AG09309 (cell line): ENCODE measurements around the gene LRRK1.

Experiments used
- DNase-seq: peaks from one replicate; pipeline ENCODE4 v3.0.0-alpha.2; 2010; ENCODE audit warnings: low read depth
- H3K4me3 ChIP-seq: 2 replicates; pipeline ENCODE4 v1.5.1; 2011; ENCODE audit warnings: mild to moderate bottlenecking, low read depth, low read length, moderate library complexity; ENCODE audit not compliant: control insufficient read depth
- TF ChIP-seq, protein P1 (sequence below): IDR thresholded peaks from 2 replicates; pipeline ENCODE4 v1.5.1; 2011; ENCODE audit warnings: mild to moderate bottlenecking, low read depth, low read length, inconsistent platforms; ENCODE audit not compliant: insufficient read depth, control insufficient read depth; ENCODE audit errors: missing control alignments

LRRK1 gene

DNA sequence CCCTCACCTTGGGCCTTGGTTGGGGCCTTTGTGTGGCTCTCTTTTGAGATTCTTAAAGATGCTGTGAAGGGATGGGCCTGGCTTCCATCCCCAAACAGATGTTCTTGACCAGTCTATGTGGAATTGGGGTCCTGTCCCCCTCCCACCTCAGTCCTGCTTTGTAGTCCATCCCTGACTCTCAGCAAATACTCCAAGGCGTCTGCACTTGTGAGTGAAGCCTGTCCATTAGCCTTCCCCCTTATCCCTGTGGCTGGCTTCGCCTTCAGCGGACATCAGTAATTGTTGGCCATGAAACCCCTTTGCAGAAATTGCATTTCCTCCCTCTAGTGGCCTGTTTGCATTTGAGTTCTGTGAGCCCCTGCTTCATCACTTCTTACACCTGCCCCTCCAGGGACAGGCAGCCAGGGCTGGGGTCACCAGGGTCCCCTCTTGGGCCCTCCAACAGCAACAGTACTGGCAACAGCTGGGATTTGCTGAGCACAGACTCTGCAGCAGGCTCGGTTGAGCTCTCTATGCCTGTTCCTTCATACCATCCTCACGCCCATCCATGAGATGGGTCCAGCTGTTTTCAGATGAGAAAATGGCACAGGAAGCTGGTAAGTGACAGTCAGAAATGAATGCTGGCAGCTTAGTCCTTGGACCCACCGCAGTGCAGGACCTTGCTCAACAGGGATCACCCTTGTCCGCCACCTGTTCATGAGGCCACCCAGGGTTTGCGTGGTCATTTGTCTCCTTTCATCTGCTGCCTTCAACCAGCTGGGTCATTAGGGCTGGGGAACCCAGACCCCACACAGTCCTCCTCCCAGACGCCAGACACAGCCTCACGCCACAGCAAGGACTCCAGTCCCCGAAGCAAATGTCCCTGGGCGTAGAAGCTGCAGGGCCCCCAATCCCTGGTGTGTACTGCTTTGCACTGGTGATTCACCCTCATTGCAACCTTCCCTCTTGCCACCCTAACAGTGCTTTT, 8.9 kb upstream of the LRRK1 start:
- H3K4me3 ChIP-seq = no peak overlapping the region
- TF ChIP-seq, protein P1, sequence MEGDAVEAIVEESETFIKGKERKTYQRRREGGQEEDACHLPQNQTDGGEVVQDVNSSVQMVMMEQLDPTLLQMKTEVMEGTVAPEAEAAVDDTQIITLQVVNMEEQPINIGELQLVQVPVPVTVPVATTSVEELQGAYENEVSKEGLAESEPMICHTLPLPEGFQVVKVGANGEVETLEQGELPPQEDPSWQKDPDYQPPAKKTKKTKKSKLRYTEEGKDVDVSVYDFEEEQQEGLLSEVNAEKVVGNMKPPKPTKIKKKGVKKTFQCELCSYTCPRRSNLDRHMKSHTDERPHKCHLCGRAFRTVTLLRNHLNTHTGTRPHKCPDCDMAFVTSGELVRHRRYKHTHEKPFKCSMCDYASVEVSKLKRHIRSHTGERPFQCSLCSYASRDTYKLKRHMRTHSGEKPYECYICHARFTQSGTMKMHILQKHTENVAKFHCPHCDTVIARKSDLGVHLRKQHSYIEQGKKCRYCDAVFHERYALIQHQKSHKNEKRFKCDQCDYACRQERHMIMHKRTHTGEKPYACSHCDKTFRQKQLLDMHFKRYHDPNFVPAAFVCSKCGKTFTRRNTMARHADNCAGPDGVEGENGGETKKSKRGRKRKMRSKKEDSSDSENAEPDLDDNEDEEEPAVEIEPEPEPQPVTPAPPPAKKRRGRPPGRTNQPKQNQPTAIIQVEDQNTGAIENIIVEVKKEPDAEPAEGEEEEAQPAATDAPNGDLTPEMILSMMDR = peak; percentile 44
- no peak for DNase-seq

DNA sequence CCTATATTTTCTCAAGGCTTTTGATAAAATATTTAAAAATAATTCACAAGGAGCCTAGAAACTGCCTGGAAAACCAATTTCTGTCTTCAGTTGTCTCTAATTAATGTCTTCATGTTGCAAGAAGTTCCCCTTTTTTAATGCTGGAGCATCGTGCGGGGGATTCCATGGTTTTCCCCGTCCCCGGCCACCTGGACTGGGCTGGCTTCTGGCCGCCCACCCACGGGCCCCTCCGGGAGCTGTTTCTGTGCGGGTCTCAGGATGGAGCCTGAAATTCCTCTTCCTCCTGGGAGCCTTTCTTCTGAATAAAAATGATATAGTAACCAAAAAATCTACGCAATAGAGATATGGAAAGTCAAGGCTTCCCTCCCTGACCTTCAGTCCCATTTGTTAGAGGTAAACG, 8.1 kb upstream of the LRRK1 start:
- DNase-seq = no peak
- TF ChIP-seq, protein P1 = no peak
- H3K4me3 ChIP-seq = no peak overlapping the region

DNA sequence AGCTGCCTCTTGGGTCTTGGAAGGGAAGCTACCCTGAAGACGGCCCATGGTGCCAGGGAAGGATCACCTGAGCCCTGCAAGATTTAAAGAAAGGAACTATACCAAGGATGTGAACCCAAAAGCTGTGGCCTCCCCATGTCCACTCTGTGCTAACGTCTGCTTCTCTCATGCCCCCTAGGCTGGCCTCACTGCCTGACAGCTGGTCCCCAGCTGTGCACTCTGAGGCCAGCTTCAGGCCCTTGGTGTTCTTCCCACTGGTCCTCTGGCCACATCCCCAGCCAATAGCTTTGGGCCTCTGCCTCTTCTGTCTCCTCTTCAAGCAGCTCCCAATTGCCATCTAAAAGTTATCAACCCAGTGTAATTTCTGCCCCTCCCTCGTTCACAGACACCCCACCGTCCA, 5.2 kb upstream of the LRRK1 start:
- no peak for DNase-seq
- TF ChIP-seq, protein P1 = no peak
- no peak overlapping the region for H3K4me3 ChIP-seq

DNA sequence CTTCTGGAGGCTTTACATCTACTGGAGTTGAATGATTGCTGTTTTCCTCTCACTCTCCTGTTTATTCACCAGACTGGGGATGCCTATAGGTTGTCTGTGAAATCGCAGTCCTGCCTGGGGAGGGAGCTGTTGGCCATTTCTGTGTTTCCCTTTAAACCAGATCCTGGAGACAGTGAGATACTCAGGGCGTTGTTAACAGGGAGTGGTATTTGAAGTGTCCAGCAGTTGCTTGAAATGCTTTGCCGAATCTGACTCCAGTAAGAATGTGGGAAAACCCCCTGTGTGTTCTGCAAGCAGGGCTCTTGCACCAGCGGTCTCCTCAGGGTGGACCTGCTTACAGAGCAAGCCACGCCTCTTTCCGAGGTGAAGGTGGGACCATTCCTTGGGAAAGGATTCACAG, 4.3 kb upstream of the LRRK1 start:
- H3K4me3 ChIP-seq = no peak overlapping the region
- TF ChIP-seq, protein P1 = peak; percentile 28
- DNase-seq = no peak

DNA sequence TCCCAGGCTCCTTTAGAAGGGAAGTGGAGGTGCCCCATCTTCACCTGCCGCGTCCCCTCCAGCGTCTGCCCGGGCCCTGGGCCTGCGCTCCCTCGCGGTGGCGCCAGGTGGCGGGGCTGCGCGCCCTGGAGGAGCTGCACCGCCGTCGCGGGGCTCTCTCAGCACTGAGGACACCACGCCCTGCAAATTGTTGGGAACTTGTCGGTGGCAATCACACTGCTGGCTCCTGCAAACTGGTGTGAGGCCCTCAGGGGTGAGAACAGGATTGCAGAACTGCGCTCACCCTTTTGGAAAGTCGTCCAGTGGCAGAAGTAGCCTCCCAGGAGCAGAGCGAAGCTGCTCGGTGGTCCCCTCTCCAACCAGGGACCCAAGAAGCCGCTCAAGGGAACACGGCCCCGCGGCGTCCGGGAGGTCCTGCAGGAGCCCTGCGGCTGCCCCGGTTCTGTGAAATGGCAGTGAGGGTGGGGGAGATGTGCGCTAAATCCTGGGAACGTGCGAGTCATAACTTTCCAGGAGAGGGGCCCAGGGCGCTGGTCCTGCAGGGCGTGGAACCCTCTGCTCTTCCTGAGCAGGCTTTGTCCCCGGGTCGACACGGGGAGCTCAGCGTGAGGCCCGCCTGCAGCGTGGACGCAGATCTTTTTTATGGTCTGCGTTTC, 995 bp upstream of the LRRK1 start:
- DNase-seq = peak; percentile 13
- TF ChIP-seq, protein P1 = peak; percentile 72
- H3K4me3 ChIP-seq = peak overlapping the region; percentile 63

DNA sequence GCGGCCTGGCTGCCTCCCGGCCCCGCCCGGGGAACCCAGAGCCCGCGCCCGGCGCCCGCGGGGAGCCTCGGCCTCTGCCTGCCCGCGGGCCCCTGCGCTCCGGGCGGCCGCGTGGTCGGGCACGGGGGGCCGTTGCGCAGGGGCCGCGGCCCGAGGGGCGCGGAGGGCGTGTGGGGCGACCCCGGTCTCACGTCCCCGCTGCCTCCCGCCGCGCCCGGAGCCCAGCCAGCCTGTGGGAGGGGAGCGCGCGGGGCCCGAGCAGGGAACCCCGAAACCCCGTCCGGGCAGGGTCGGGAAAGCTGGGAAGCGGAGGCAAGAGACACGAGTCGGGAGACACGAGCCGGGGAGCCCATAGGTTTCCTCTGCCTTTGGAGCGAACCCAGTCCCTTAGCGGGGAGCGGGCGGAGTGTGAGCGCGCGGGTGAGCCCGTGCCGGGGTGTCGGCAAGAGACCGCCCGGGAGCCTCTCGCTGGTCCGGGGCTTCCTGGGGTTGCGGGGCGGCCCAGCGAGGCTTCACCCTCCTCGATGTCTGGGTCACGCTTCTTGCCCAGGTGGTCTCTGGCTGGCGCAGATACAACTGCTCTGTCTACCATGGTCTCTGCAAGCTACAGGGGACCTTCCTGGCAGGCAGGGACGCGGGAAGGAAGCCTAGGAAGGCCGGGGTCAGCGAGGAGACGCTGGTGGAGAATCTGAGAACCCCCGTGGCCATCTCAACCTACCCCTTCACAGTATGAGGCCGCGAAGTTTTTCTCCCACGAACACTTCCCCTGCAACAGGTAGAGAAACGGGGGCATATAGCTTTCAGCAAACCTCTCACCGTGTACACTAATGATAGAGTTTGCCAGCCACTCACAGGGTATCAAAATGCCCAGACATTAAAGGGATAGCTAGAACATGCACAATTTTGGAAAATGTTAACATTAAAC, 586 bp downstream of the LRRK1 start:
- TF ChIP-seq, protein P1 = no peak
- H3K4me3 ChIP-seq = peak overlapping the region; percentile 72
- no peak for DNase-seq
